ENCODE results near the gene BRME1. TPM values are rescaled to one million over a fixed set of nuclear protein-coding genes. Genes with fewer than 3 reads are reported as not detected.

Gene BRME1
- polyA plus RNA-seq, 1 donor (not counting 4 experiments of a cell fraction or from before 2014, with no cell fraction given) = 0.22 TPM

- Histone ChIP-seq H3K27me3 (ENCODE audit: control insufficient read depth, extremely low read depth, insufficient read depth, low read length) (peaks cover 8% of the 10 kb centered on the region), H2AFZ (ENCODE audit: control insufficient read depth, low read length) (no peak overlapping the region), H3K4me2 (ENCODE audit: control insufficient read depth, extremely low read depth, insufficient read depth, low read depth, low read length) (no peak overlapping the region), H3K4me3 (ENCODE audit: control insufficient read depth in 2 of 3, extremely low read depth in 1 of 3, insufficient read depth in 2 of 3, low read depth in 1 of 3, low read length in 3 of 3) (no peak overlapping the region), H4K20me1 (ENCODE audit: control insufficient read depth, extremely low read depth, insufficient read depth, low read length) (no peaks in the 10 kb centered on the region), H3K9ac (ENCODE audit: control insufficient read depth, extremely low read depth, insufficient read depth, low read length) (no peak overlapping the region), H3K27ac (ENCODE audit: control insufficient read depth, insufficient read depth, low read length) (no peak overlapping the region), H3K4me1 (ENCODE audit: control insufficient read depth, extremely low read depth, insufficient read depth, low read length) (peaks cover 5% of the 10 kb centered on the region), H3K9me3 (ENCODE audit: control insufficient read depth, low read depth, low read length) (no peaks in the 10 kb centered on the region), H3K36me3 (ENCODE audit: control insufficient read depth in 2 of 2, extremely low read depth in 1 of 2, insufficient read depth in 2 of 2, low read length in 2 of 2) (no peaks in the 10 kb centered on the region), H3K79me2 (ENCODE audit: control insufficient read depth, insufficient read depth, low read length) (no peaks in the 10 kb centered on the region), H3K9me1 (ENCODE audit: control insufficient read depth, extremely low read depth, insufficient read depth, low read length) (no peaks in the 10 kb centered on the region)
- dilution Hi-C loops (cut with MboI; ENCODE audit: extremely low pct_ligation_motif_present, low sequenced_read_pairs) = no loop called here
- FAIRE-seq (no peak), DNase-seq (ENCODE audit: low read depth, low spot score) (no peak)
- no peak for TF ChIP-seq EZH2 (IDR thresholded peaks at IDR 0.05; ENCODE audit: low read length)
- TF ChIP-seq CTCF (optimal IDR thresholded peaks at IDR 0.05 in 1 of 3, IDR thresholded peaks at IDR 0.05 in 1 of 3, conservative IDR thresholded peaks at IDR 0.05 in 1 of 3; ENCODE audit: extremely low read depth in 1 of 3, insufficient read depth in 2 of 3, low read length in 3 of 3) = no peak
Measured at GRCh38 chr19:13870873-13871272, 35.0 kb downstream of the BRME1 start.

- Histone ChIP-seq H3K9ac (ENCODE audit: control insufficient read depth, extremely low read depth, insufficient read depth, low read length) (no peak overlapping the region), H4K20me1 (ENCODE audit: control insufficient read depth, extremely low read depth, insufficient read depth, low read length) (no peaks in the 10 kb centered on the region), H3K4me3 (ENCODE audit: control insufficient read depth in 2 of 3, extremely low read depth in 1 of 3, insufficient read depth in 2 of 3, low read depth in 1 of 3, low read length in 3 of 3) (no peak overlapping the region), H3K4me1 (ENCODE audit: control insufficient read depth, extremely low read depth, insufficient read depth, low read length) (peaks cover 7% of the 10 kb centered on the region), H3K79me2 (ENCODE audit: control insufficient read depth, insufficient read depth, low read length) (no peaks in the 10 kb centered on the region), H3K4me2 (ENCODE audit: control insufficient read depth, extremely low read depth, insufficient read depth, low read depth, low read length) (no peak overlapping the region), H3K27me3 (ENCODE audit: control insufficient read depth, extremely low read depth, insufficient read depth, low read length) (peaks cover 14% of the 10 kb centered on the region), H3K27ac (ENCODE audit: control insufficient read depth, insufficient read depth, low read length) (no peak overlapping the region), H2AFZ (ENCODE audit: control insufficient read depth, low read length) (no peak overlapping the region), H3K36me3 (ENCODE audit: control insufficient read depth in 2 of 2, extremely low read depth in 1 of 2, insufficient read depth in 2 of 2, low read length in 2 of 2) (no peaks in the 10 kb centered on the region), H3K9me1 (ENCODE audit: control insufficient read depth, extremely low read depth, insufficient read depth, low read length) (no peaks in the 10 kb centered on the region), H3K9me3 (ENCODE audit: control insufficient read depth, low read depth, low read length) (no peaks in the 10 kb centered on the region)
- DNase-seq (ENCODE audit: low read depth, low spot score) (no peak), FAIRE-seq (no peak)
- TF ChIP-seq CTCF (optimal IDR thresholded peaks at IDR 0.05 in 1 of 3, IDR thresholded peaks at IDR 0.05 in 1 of 3, conservative IDR thresholded peaks at IDR 0.05 in 1 of 3; ENCODE audit: extremely low read depth in 1 of 3, insufficient read depth in 2 of 3, low read length in 3 of 3) (no peak), EZH2 (IDR thresholded peaks at IDR 0.05; ENCODE audit: low read length) (no peak)
- dilution Hi-C loops (cut with MboI; ENCODE audit: extremely low pct_ligation_motif_present, low sequenced_read_pairs) = no loop called here
Measured at GRCh38 chr19:13869281-13869680, 36.6 kb downstream of the BRME1 start.
